ENCODE measurements around the gene FRMD8. TPM values are rescaled to one million over a fixed set of nuclear protein-coding genes. Genes with fewer than 3 reads are reported as not detected.
A peak's percentile ranks its signal among the peaks of the same experiment; 100 is the strongest.
"Not testable (repeated sequence)": the region's sequence is repeated elsewhere in the genome, so short reads cannot be mapped to it uniquely, and the experiment has no call there.

The FRMD8 gene
- total RNA-seq, 4 donors from 2014 or later = 11.5 to 51.7 (median 20.1) TPM

DNA sequence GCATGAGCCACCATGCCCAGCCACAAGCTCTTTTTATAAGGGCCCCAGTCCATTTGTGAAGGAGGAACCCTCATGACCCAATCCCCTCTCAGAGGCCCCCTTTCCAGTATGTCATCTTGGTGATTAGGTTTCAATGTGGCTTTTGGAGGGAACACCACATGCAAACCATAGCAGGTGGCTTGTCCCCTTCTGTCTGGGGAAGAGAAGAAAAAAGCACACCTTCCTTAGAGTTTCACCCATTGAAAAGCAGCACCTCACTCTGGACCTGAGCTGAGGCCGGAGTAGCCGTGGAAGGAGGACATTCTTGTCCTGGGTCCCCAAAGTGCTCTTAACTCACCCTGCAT, 61.6 kb downstream of the FRMD8 start:
- in situ Hi-C loops (cut with MboI; ENCODE audit: low sequenced_read_pairs in 4 of 4) = no loop called here
- intact Hi-C loops (cut with DNase I; ENCODE audit: low total_unique reads) = no loop called here
- H3K36me3 ChIP-seq = peaks cover 0 to 4% of the 10 kb centered on the region in 2 donors

DNA sequence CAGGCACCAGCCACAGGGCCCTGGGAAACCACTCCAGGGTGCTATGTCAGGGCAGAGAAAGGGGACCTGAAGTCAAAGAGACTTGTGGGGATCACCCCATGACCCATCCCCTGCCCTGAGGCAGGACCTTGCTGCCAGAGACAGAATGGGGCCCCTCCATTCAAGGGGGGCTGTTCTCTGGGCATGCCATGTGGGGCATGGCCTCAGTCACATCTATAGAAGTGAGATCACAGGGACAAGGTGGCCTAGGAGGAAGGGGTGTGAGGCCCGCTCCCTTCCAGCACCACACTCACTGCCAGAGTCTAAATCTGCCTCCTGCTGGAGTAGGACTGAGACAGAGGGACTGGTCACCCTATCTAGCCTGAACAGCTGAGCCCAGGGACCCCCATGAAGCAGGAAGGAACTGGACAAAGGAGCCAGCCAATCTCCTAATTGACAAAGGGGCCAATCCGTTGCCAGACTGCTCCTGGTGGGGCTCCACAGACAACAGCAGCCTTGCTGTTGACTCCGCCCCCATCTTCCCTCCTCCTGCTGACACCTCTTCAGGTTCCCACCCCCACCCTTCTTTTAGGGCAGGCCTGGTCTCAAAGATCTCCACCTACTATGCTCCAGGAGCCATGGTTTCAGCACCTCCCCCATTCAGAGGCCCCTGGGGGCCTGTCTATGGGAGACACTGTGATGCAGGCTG, 62.1 kb downstream of the FRMD8 start:
- ATAC-seq = peak; percentile 6 to 13
- Histone ChIP-seq H3K4me3 (no peak overlapping the region), H3K9me3 (no peaks in the 10 kb centered on the region), H3K4me1 (peaks cover under 1 to 5% of the 10 kb centered on the region in 2 donors), H3K36me3 (no peaks in the 10 kb centered on the region), H3K27ac (peak overlapping the region; percentile 98 to 100 (median 100)), H3K27me3 (no peaks in the 10 kb centered on the region)
- intact Hi-C loops (cut with DNase I; ENCODE audit: low total_unique reads) (no loop called here), in situ Hi-C loops (cut with MboI; ENCODE audit: low sequenced_read_pairs in 4 of 4) (no loop called here)
- peak in 1 of 2 donors; percentile 75 for DNase-seq
- TF ChIP-seq, protein P1, sequence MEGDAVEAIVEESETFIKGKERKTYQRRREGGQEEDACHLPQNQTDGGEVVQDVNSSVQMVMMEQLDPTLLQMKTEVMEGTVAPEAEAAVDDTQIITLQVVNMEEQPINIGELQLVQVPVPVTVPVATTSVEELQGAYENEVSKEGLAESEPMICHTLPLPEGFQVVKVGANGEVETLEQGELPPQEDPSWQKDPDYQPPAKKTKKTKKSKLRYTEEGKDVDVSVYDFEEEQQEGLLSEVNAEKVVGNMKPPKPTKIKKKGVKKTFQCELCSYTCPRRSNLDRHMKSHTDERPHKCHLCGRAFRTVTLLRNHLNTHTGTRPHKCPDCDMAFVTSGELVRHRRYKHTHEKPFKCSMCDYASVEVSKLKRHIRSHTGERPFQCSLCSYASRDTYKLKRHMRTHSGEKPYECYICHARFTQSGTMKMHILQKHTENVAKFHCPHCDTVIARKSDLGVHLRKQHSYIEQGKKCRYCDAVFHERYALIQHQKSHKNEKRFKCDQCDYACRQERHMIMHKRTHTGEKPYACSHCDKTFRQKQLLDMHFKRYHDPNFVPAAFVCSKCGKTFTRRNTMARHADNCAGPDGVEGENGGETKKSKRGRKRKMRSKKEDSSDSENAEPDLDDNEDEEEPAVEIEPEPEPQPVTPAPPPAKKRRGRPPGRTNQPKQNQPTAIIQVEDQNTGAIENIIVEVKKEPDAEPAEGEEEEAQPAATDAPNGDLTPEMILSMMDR (IDR thresholded peaks at IDR 0.05 in 4 of 5, conservative IDR thresholded peaks at IDR 0.05 in 1 of 5) = peak in 1 of 5 experiments; percentile 8
- TF ChIP-seq POLR2A (IDR thresholded peaks at IDR 0.05) = peak in 1 of 2 donors; percentile 3

More for the DNA sequence above, 61.6 kb downstream of the FRMD8 start:
- Histone ChIP-seq H3K9me3 (no peaks in the 10 kb centered on the region), H3K4me3 (no peak overlapping the region), H3K27ac (peak overlapping the region; percentile 98 to 100 (median 100)), H3K27me3 (no peaks in the 10 kb centered on the region), H3K4me1 (peaks cover 5 to 6% of the 10 kb centered on the region in 2 donors)
- no peak for DNase-seq
- TF ChIP-seq, protein P1 (IDR thresholded peaks at IDR 0.05 in 4 of 5, conservative IDR thresholded peaks at IDR 0.05 in 1 of 5) = no peak
- TF ChIP-seq POLR2A (IDR thresholded peaks at IDR 0.05) = peak in 1 of 2 donors; percentile 2
- ATAC-seq = peak; percentile 5 to 11

DNA sequence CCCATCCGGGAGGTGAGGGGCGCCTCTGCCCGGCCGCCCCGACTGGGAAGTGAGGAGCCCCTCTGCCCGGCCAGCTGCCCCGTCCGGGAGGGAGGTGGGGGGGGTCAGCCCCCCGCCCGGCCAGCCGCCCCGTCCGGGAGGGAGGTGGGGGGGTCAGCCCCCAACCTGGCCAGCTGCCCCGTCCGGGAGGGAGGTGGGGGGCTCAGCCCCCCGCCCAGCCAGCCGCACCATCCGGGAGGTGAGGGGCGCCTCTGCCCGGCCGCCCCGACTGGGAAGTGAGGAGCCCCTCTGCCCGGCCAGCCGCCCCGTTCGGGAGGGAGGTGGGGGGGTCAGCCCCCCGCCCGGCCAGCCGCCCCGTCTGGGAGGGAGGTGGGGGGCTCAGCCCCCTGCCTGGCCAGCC, 64.9 kb downstream of the FRMD8 start:
- H3K27me3 ChIP-seq; H3K36me3 ChIP-seq; H3K9me3 ChIP-seq; H3K27ac ChIP-seq; in situ Hi-C loops (cut with MboI; ENCODE audit: low sequenced_read_pairs in 4 of 4); DNase-seq; H3K4me3 ChIP-seq; ATAC-seq; intact Hi-C loops (cut with DNase I; ENCODE audit: low total_unique reads): not testable (repeated sequence)
- H3K4me1 ChIP-seq = peaks cover 12 to 14% of the 10 kb centered on the region in 2 donors

DNA sequence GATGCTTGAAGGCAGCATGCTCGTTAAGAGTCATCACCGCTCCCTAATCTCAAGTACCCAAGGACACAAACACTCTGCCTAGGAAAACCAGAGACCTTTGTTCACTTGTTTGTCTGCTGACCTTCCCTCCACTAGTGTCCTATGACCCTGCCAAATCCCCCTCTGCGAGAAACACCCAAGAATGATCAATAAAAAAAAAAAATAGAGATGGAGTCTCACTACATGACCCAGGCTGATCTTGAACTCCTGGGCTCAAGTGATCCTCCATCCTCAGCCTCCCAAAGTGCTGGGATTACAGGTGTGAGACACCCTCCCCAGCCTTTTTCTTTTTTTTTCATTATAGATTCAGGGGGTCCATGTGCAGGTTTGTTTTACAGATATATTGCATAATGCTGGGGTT, 65.8 kb downstream of the FRMD8 start:
- Histone ChIP-seq H3K4me1 (peaks cover 12 to 16% of the 10 kb centered on the region in 2 donors), H3K27ac (peak overlapping the region; percentile 87 to 93 (median 90))
- intact Hi-C loops (cut with DNase I; ENCODE audit: low total_unique reads); H3K36me3 ChIP-seq; H3K4me3 ChIP-seq; in situ Hi-C loops (cut with MboI; ENCODE audit: low sequenced_read_pairs in 4 of 4); H3K27me3 ChIP-seq; ATAC-seq; H3K9me3 ChIP-seq; DNase-seq: not testable (repeated sequence)

DNA sequence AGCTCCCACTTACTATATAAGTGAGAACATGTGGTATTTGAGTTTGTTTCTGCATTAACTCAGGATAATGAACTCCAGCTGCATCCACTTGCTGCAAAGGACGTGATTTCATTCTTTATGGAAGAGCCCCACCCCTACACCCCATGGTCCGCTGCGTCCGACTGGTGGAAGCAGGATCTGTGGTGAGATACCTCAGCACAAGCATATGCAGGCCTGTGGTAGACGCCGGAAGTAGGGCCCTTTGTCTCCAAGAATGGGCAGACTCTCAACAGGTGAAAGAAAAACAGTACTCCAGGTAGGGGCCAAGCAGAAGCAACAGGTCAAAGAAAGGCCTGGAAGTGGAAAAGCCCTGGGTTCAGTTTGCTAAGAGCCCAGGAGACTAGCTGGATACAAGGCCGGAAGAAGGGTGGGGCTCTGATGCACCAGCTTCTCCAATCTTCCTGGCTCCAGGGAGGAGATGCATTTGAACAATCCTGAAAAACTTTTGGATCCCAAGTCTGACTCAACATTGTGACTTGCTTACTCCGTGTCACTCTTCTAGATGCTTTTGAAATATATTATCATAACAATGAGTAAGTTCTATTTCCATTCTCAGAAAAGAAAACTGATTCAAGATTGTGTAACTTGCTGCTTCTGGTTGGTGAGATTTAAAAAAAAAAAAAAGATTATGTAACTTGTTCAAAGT, 66.5 kb downstream of the FRMD8 start:
- peaks cover 12 to 16% of the 10 kb centered on the region in 2 donors for H3K4me1 ChIP-seq
- in situ Hi-C loops (cut with MboI; ENCODE audit: low sequenced_read_pairs in 4 of 4) = no loop called here
- peak in 1 of 2 donors; percentile 52 for DNase-seq
- ATAC-seq = peak; percentile 12 to 16
- no peak for TF ChIP-seq POLR2A (IDR thresholded peaks at IDR 0.05)
- TF ChIP-seq, protein P1 (IDR thresholded peaks at IDR 0.05 in 4 of 5, conservative IDR thresholded peaks at IDR 0.05 in 1 of 5) = no peak
- intact Hi-C loops (cut with DNase I; ENCODE audit: low total_unique reads) = no loop called here
- no peak overlapping the region for H3K4me3 ChIP-seq
- H3K36me3 ChIP-seq = no peaks in the 10 kb centered on the region
- H3K27me3 ChIP-seq = no peaks in the 10 kb centered on the region
- H3K27ac ChIP-seq = peak overlapping the region; percentile 87 to 93 (median 90)
- H3K9me3 ChIP-seq = no peaks in the 10 kb centered on the region

Measured in gastrocnemius medialis (tissue), 4 donors.